Endometrial microvascular endothelial cells (primary cell): ENCODE measurements around the gene CDH1. TPM values are rescaled to one million over a fixed set of nuclear protein-coding genes. Genes with fewer than 3 reads are reported as not detected.

Source experiments
- in situ Hi-C: cut with HindIII; loops from 2 replicates; pipeline ENCODE4 v1.10.0; 2017; ENCODE audit warnings: low sequenced_read_pairs, low pct_unique_long_range_greater_than_20kb; ENCODE audit errors: inconsistent ontology term
- total RNA-seq: library from RNA; depleted of rRNA; stranded (reverse); fragments of >200 nt; gene quantifications from one replicate; pipeline ENCODE4 v1.2.3, GENCODE V29; 2015; ENCODE audit errors: inconsistent ontology term

CDH1 gene
- total RNA-seq, 1 donor from 2014 or later = not detected

GRCh38 chr16:68884401-68884800 lies 147.3 kb downstream of the CDH1 start:
- in situ Hi-C loops = no loop called here

Other genes starting within 250 kb of the CDH1 start
- gene ZFP90, start 198.0 kb upstream of the CDH1 start, total RNA-seq = 28.2 TPM
- not detected for gene CDH3, start 92.0 kb upstream of the CDH1 start, total RNA-seq
- gene TANGO6, start 106.2 kb downstream of the CDH1 start, total RNA-seq = 11.3 TPM